ENCODE results near the gene ROR1.

DNA sequence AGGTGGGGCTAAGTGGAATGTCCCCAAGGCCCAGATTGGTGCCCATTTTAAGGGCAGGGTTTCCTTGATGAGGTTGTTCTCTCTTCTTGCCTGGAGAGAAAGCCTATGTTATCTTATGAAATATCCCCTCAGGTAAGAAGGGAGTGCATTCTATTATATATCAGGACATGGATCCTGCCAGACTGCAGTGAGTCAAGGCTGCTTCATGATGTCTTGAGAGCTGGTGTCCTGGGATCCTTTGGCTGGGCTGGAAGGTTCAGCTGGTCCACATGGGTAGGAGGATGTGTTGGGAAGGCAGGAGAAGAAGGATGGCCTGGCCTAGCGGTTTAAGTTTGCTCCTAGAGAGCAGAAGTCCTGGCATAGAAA lies 207.6 kb downstream of the ROR1 start:
- TF ChIP-seq POLR2A (IDR thresholded peaks at IDR 0.05; ENCODE audit: insufficient read depth in 1 of 2, low read depth in 2 of 2, low read length in 2 of 2) (no peak), RFX3 (CRISPR knock-in tag; IDR thresholded peaks at IDR 0.05) (no peak)

Data from HepG2 (cell line).